H9 (cell line): ENCODE data around the gene CRLF2. TPM values are rescaled to one million over a fixed set of nuclear protein-coding genes. Genes with fewer than 3 reads are reported as not detected.

ENCODE experiments used
- DNase-seq: peaks from one replicate; pipeline ENCODE4 v3.0.0-alpha.2; 2017
- H2AFZ ChIP-seq: one replicate; pipeline ENCODE4 v1.6.1; 2013; ENCODE audit warnings: mild to moderate bottlenecking, low read length, control low read depth, moderate library complexity
- H2AK5ac ChIP-seq: 2 replicates; pipeline ENCODE4 v1.6.1; 2013; ENCODE audit warnings: low read length, control low read depth, mixed read lengths; ENCODE audit not compliant: insufficient read length
- H2BK120ac ChIP-seq: one replicate; pipeline ENCODE4 v1.6.1; 2013; ENCODE audit warnings: low read depth, mild to moderate bottlenecking, low read length, control low read depth, inconsistent platforms; ENCODE audit not compliant: poor library complexity, severe bottlenecking
- H2BK12ac ChIP-seq: 2 replicates; pipeline ENCODE4 v1.6.1; 2013; ENCODE audit warnings: low read length, control low read depth, mixed read lengths, low read depth; ENCODE audit not compliant: insufficient read length
- H2BK15ac ChIP-seq: 2 replicates; pipeline ENCODE4 v1.6.1; 2013; ENCODE audit warnings: low read depth, low read length, control low read depth
- H2BK20ac ChIP-seq: one replicate; pipeline ENCODE4 v1.6.1; 2013; ENCODE audit warnings: low read depth, mild to moderate bottlenecking, low read length, control low read depth, inconsistent platforms; ENCODE audit not compliant: poor library complexity, severe bottlenecking
- H2BK5ac ChIP-seq: 2 replicates; pipeline ENCODE4 v1.6.1; 2013; ENCODE audit warnings: low read length, control low read depth, mixed read lengths; ENCODE audit not compliant: insufficient read length
- H3K14ac ChIP-seq: 2 replicates; pipeline ENCODE4 v1.6.1; 2013; ENCODE audit warnings: low read length, control low read depth; ENCODE audit not compliant: insufficient read depth
- H3K18ac ChIP-seq: 2 replicates; pipeline ENCODE4 v1.6.1; 2013; ENCODE audit warnings: low read depth, mild to moderate bottlenecking, mixed read lengths, low read length, control low read depth; ENCODE audit not compliant: insufficient read length
- H3K23ac ChIP-seq: 2 replicates; pipeline ENCODE4 v1.6.1; 2013; ENCODE audit warnings: low read length, control low read depth, mixed read lengths, low read depth; ENCODE audit not compliant: insufficient read length
- H3K23me2 ChIP-seq: 2 replicates; pipeline ENCODE4 v1.6.1; 2013; ENCODE audit warnings: low read depth, mild to moderate bottlenecking, mixed read lengths, low read length, control low read depth; ENCODE audit not compliant: insufficient read length, poor library complexity, severe bottlenecking
- H3K27ac ChIP-seq: 2 replicates; pipeline ENCODE4 v1.5.1; 2013; ENCODE audit warnings: low read length, control low read depth, mixed read lengths, low read depth; ENCODE audit not compliant: insufficient read length
- H3K27me3 ChIP-seq: 2 replicates; pipeline ENCODE4 v1.6.1; 2013; ENCODE audit warnings: low read length, control low read depth, inconsistent platforms; ENCODE audit not compliant: insufficient read depth
- H3K4ac ChIP-seq: 2 replicates; pipeline ENCODE4 v1.6.1; 2013; ENCODE audit warnings: low read depth, mild to moderate bottlenecking, control low read depth, inconsistent platforms, low read length, moderate library complexity
- H3K4me1 ChIP-seq: 2 replicates; pipeline ENCODE4 v1.6.1; 2013; ENCODE audit warnings: low read length, control low read depth, inconsistent platforms; ENCODE audit not compliant: insufficient read depth
- H3K4me2 ChIP-seq: 2 replicates; pipeline ENCODE4 v1.6.1; 2013; ENCODE audit warnings: low read length, control low read depth, mixed read lengths; ENCODE audit not compliant: insufficient read length, insufficient read depth
- H3K56ac ChIP-seq: 2 replicates; pipeline ENCODE4 v1.6.1; 2013; ENCODE audit warnings: low read depth, mild to moderate bottlenecking, mixed read lengths, low read length, control low read depth; ENCODE audit not compliant: insufficient read length
- H3K79me1 ChIP-seq: 2 replicates; pipeline ENCODE4 v1.6.1; 2013; ENCODE audit warnings: low read depth, mild to moderate bottlenecking, moderate library complexity, low read length, control low read depth, inconsistent platforms; ENCODE audit not compliant: insufficient read depth, poor library complexity, severe bottlenecking
- H3K79me2 ChIP-seq: 2 replicates; pipeline ENCODE4 v1.6.1; 2013; ENCODE audit warnings: low read length, control low read depth, inconsistent platforms; ENCODE audit not compliant: insufficient read depth
- H3K9ac ChIP-seq: 2 replicates; pipeline ENCODE4 v1.6.1; 2013; ENCODE audit warnings: low read length, control low read depth, mixed read lengths; ENCODE audit not compliant: insufficient read length; ENCODE audit errors: extremely low read depth
- H3K9me3 ChIP-seq: one replicate; pipeline ENCODE4 v1.6.1; 2013; ENCODE audit warnings: low read depth, low read length, inconsistent platforms; ENCODE audit not compliant: control insufficient read depth
- H3T11ph ChIP-seq: one replicate; pipeline ENCODE4 v1.6.1; 2013; ENCODE audit warnings: mild to moderate bottlenecking, low read length, control low read depth, inconsistent platforms
- H4K20me1 ChIP-seq: one replicate; pipeline ENCODE4 v1.6.1; 2013; ENCODE audit not compliant: control insufficient read depth, insufficient read length, insufficient read depth
- H4K5ac ChIP-seq: 2 replicates; pipeline ENCODE4 v1.6.1; 2013; ENCODE audit warnings: low read depth, mild to moderate bottlenecking, mixed read lengths, low read length, control low read depth; ENCODE audit not compliant: insufficient read length
- H4K8ac ChIP-seq: replicated peaks from 2 replicates; pipeline ENCODE4 v1.6.1; 2013; ENCODE audit warnings: low read length, control low read depth, mixed read lengths, low read depth; ENCODE audit not compliant: insufficient read length
- H4K91ac ChIP-seq: 2 replicates; pipeline ENCODE4 v1.6.1; 2013; ENCODE audit warnings: low read depth, mild to moderate bottlenecking, moderate library complexity, mixed read lengths, low read length, control low read depth; ENCODE audit not compliant: insufficient read length
- H3K27ac Mint-ChIP-seq, 3 experiments: 2 replicates in 2 of 3; 3 replicates in 1 of 3; pipeline ENCODE4 v1.8.0; 2020 to 2021; ENCODE audit warnings: mixed read lengths in 3 of 3, mild to moderate bottlenecking in 1 of 3, moderate library complexity in 1 of 3
- H3K27me3 Mint-ChIP-seq: 2 replicates; pipeline ENCODE4 v1.8.0; 2021; ENCODE audit warnings: low read depth, mild to moderate bottlenecking, moderate library complexity, mixed read lengths
- H3K36me3 Mint-ChIP-seq, 3 experiments: 2 replicates in 2 of 3; 3 replicates in 1 of 3; pipeline ENCODE4 v1.8.0; 2020 to 2021; ENCODE audit warnings: low read depth in 3 of 3, mixed read lengths in 3 of 3; ENCODE audit not compliant: insufficient read depth in 1 of 3
- H3K4me1 Mint-ChIP-seq, 2 experiments: 2 replicates each; pipeline ENCODE4 v1.8.0; 2020; ENCODE audit warnings: mixed read lengths in 2 of 2
- H3K4me3 Mint-ChIP-seq, 2 experiments: 2 replicates in 1 of 2; 3 replicates in 1 of 2; pipeline ENCODE4 v1.8.0; 2020 to 2021; ENCODE audit warnings: mild to moderate bottlenecking in 2 of 2, mixed read lengths in 2 of 2, moderate library complexity in 1 of 2
- H3K9me3 Mint-ChIP-seq, 2 experiments: 2 replicates in 1 of 2; 3 replicates in 1 of 2; pipeline ENCODE4 v1.8.0; 2020; ENCODE audit warnings: mild to moderate bottlenecking in 2 of 2, mixed read lengths in 2 of 2, moderate library complexity in 1 of 2
- WGBS: extraction: QIAGEN DNeasy Blood & Tissue Kit; methylation state at CpG from one replicate; pipeline ENCODE4 v1.1.7; 2013; ENCODE audit warnings: missing lambda C conversion rate, low lambda C conversion rate, mixed read lengths; ENCODE audit not compliant: insufficient read length; ENCODE audit errors: extremely low coverage; 5-methylcytosine and 5-hydroxymethylcytosine counted together
- total RNA-seq: library from RNA; stranded (reverse); gene quantifications from 2 replicates; pipeline ENCODE4 v1.2.1, GENCODE V29; 2021
- TF ChIP-seq, protein P1 (sequence below): fragments of 200-600 bp; sonication (generic); conservative IDR thresholded peaks from 3 replicates; pipeline ENCODE4 v1.8.0; 2021; ENCODE audit warnings: antibody characterized with exemption, mild to moderate bottlenecking

CRLF2 gene
- total RNA-seq, 1 experiment from 2014 or later = not detected

DNA sequence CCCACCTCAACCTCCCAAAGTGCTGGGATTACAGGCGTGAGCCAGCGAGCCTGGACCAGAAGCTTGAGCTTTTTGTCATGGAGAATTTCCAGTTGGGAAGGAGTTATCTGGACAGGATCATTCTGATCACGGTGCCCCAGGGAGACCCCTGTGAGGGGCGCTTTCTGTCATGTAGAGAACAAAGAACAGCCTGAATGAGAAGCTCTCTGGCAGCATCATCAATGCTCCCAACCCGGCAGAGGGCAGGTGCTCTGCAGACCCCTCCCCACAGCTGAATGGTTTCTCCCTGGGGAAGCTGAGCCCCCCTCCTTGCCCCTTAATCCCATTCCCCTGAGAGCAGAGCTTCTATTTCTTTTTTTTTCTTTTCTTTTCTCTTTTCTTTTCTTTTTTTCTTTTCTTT, 48.8 kb upstream of the CRLF2 start:
- Histone ChIP-seq H3K27me3 (no peaks in the 10 kb centered on the region), H2BK12ac (no peak overlapping the region), H2BK120ac (no peak overlapping the region), H3K79me2 (no peaks in the 10 kb centered on the region), H2BK5ac (no peak overlapping the region), H3K9me3 (no peaks in the 10 kb centered on the region), H3K18ac (no peak overlapping the region), H2BK20ac (no peak overlapping the region), H3K14ac (no peak overlapping the region), H2AK5ac (no peak overlapping the region), H3K79me1 (no peaks in the 10 kb centered on the region), H3K27ac (no peak overlapping the region), H3K4me1 (no peaks in the 10 kb centered on the region), H3K4me2 (no peak overlapping the region), H2AFZ (no peak overlapping the region), H4K91ac (no peak overlapping the region), H3K23ac (no peak overlapping the region), H4K20me1 (no peaks in the 10 kb centered on the region), H3K56ac (no peak overlapping the region), H3K4ac (no peak overlapping the region), H3T11ph (no peak overlapping the region), H2BK15ac (no peak overlapping the region), H4K8ac (no peak overlapping the region), H3K9ac (no peak overlapping the region), H3K23me2 (no peaks in the 10 kb centered on the region), H4K5ac (no peak overlapping the region)
- Mint-ChIP-seq H3K27me3 (no peaks in the 10 kb centered on the region), H3K36me3 (peaks cover 21 to 39% (median 38%) of the 10 kb centered on the region in 3 experiments), H3K4me1 (peaks cover 12 to 37% of the 10 kb centered on the region in 2 experiments), H3K27ac (peak overlapping the region; percentile 77 to 85 (median 83); a peak in 3 of 7 replicates), H3K9me3 (peaks cover 3 to 12% of the 10 kb centered on the region in 2 experiments; a peak in 3 of 5 replicates), H3K4me3 (peak overlapping the region in 1 of 2 experiments; percentile 63; a peak in 1 of 5 replicates)
- peak; percentile 50 for DNase-seq
- WGBS = no CpG with 5 or more reads among the region's 5 CpGs
- TF ChIP-seq, protein P1, sequence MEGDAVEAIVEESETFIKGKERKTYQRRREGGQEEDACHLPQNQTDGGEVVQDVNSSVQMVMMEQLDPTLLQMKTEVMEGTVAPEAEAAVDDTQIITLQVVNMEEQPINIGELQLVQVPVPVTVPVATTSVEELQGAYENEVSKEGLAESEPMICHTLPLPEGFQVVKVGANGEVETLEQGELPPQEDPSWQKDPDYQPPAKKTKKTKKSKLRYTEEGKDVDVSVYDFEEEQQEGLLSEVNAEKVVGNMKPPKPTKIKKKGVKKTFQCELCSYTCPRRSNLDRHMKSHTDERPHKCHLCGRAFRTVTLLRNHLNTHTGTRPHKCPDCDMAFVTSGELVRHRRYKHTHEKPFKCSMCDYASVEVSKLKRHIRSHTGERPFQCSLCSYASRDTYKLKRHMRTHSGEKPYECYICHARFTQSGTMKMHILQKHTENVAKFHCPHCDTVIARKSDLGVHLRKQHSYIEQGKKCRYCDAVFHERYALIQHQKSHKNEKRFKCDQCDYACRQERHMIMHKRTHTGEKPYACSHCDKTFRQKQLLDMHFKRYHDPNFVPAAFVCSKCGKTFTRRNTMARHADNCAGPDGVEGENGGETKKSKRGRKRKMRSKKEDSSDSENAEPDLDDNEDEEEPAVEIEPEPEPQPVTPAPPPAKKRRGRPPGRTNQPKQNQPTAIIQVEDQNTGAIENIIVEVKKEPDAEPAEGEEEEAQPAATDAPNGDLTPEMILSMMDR = no peak
